Measurements from ENCODE around the gene MIF4GD. TPM values are rescaled to one million over a fixed set of nuclear protein-coding genes. Genes with fewer than 3 reads are reported as not detected.

Gene MIF4GD
- total RNA-seq, 4 donors from 2014 or later, result 22.9 to 30.3 (median 24.3) TPM

DNA sequence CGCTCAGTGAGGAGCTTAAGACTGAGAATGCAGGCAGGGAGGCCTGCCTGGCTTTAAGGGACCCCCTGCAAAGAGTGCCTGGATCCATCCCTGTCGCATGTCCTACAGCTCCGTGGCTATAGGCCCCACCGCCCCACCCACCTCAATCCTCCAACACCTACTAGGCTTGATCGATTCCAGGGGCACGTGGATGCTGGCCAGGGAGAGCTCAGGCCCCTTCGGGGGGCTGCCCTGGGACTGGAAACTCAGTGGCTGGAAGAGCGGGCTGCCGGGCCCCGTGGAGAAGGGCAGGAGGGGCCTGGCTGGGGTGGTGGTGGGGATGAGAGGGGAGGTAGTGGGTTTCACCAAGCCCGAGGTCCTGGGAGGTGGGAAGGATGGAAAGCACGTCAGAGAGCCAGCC lies 31.8 kb downstream of the MIF4GD start:
- no peak for TF ChIP-seq CTCF (IDR thresholded peaks at IDR 0.05)
- DNase-seq (ENCODE audit: low spot score), result no peak
- ATAC-seq (ENCODE audit: low FRiP score), result no peak

GRCh38 chr17:75238684-75239191 lies 32.3 kb downstream of the MIF4GD start:
- DNase-seq (ENCODE audit: low spot score) (no peak), ATAC-seq (ENCODE audit: low FRiP score) (no peak)
- no peak for TF ChIP-seq CTCF (IDR thresholded peaks at IDR 0.05)

- ATAC-seq (ENCODE audit: low FRiP score) (no peak), DNase-seq (ENCODE audit: low spot score) (no peak)
- no peak for TF ChIP-seq CTCF (IDR thresholded peaks at IDR 0.05)
These were observed 32.9 kb downstream of the MIF4GD start for GRCh38 chr17:75238020-75238580.

DNA sequence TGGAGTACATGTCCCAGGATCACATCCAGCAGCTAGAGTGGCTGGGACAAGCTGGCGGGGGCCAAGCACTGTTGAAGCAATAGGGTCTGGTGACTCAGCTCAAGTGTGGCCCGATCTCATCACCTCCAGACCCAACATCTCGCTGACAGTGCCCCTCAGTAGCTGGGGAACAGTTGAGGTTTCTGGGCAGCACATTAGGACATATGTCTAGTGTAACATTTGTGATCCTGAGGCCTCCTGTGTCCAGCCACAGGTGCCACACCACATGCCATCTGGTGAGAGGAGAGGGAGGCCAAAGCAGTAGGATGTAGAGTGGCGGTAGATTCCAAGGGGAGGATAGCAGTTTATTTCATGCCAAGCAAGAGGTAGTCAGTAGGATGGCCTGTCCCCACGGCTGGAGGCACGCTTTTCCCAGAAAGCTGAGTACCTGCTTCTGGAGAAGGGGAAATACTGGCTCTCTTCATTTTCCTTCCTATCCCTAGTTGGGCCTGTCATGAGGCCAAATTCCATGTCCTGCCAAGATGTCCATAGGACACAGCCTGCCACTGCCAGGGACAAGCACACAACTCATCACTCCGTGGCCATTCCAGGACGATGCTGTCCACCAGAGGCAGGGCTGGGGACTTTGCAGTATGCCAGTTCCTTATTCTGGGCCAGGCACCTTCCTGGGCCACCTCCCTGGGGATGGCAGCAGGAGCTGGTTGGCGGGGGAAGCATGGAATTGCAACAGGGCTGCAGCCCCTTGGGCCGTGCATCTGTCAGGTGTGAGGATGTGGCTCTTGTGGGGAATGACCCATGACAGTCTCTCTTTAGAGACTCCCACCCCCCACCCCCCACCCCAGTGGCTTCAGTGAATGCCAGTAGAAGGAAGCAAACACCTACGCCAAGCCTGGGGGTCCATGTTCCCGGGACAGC lies 33.7 kb downstream of the MIF4GD start:
- ATAC-seq (ENCODE audit: low FRiP score) (no peak), DNase-seq (ENCODE audit: low spot score) (no peak)
- no peak for TF ChIP-seq CTCF (IDR thresholded peaks at IDR 0.05)

- no peak for TF ChIP-seq CTCF (IDR thresholded peaks at IDR 0.05)
- DNase-seq (ENCODE audit: low spot score), result no peak
- no peak for ATAC-seq (ENCODE audit: low FRiP score)
These were observed 38.2 kb downstream of the MIF4GD start for GRCh38 chr17:75232786-75233185.

DNA sequence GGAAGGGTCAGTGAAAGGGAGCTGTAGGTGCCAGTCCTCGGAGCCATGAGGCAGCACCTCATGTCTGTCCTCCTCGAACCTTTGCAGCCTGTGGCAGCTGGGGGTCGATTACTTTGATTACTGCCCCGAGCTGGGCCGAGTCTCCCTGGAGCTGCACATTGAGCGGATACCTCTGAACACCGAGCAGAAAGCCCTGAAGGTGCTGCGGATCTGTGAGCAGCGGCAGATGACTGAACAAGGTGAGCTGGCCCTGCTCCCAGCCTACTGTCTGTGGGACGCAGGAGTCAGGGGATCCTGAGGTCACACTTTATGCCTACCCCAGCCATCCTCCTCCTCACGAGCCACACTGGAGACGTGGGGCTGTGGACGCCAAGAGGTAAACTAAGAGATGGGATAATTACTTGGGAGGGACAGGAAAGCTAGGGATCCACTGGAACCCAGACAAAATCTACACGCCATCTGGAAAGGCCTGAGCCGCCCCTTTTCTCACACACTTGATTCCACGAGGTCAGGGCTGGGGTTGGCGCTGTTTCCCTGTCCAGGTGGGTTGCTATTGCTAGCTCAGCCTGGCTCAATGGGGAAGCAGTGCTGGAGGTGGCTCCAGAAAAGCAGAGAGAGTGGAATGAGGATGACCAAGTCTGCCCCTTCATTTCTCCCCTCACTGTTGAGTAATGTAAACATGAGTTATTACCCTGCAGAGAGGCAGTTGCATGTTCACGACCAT lies 39.1 kb downstream of the MIF4GD start:
- ATAC-seq (ENCODE audit: low FRiP score), result no peak
- DNase-seq (ENCODE audit: low spot score), result no peak
- no peak for TF ChIP-seq CTCF (IDR thresholded peaks at IDR 0.05)
